HepG2 (cell line): Measurements from ENCODE around the gene PNKD. TPM values are rescaled to one million over a fixed set of nuclear protein-coding genes. Genes with fewer than 3 reads are reported as not detected.
A peak's percentile ranks its signal among the peaks of the same experiment; 100 is the strongest.

ENCODE experiments used
- AHDC1 ChIP-seq: sonication (generic); formaldehyde crosslinking; IDR thresholded peaks from 2 replicates; pipeline ENCODE4 v1.5.1; 2020; ENCODE audit warnings: mild to moderate bottlenecking, missing genetic modification reagents, borderline replicate concordance
- AHR ChIP-seq: IDR thresholded peaks from 2 replicates; pipeline ENCODE4 v1.6.1; 2018; ENCODE audit warnings: missing genetic modification reagents, missing compliant biosample characterization
- ARID2 ChIP-seq: sonication (generic); formaldehyde crosslinking; IDR thresholded peaks from 2 replicates; pipeline ENCODE4 v1.8.1; 2022; ENCODE audit warnings: mild to moderate bottlenecking, missing genetic modification reagents, borderline replicate concordance
- DNMT3B ChIP-seq: conservative IDR thresholded peaks from 2 replicates; pipeline ENCODE4 v1.6.1; 2016; ENCODE audit warnings: missing biosample characterization, control low read depth
- FOSL1 ChIP-seq: sonication (generic); formaldehyde crosslinking; IDR thresholded peaks from 2 replicates; pipeline ENCODE4 v1.9.0; 2021; ENCODE audit warnings: missing genetic modification reagents, borderline replicate concordance
- FOXK1 ChIP-seq: sonication (generic); formaldehyde crosslinking; IDR thresholded peaks from 2 replicates; pipeline ENCODE4 v1.4.0; 2020; ENCODE audit warnings: low read depth, missing genetic modification reagents, borderline replicate concordance
- KDM4B ChIP-seq: sonication (generic); formaldehyde crosslinking; IDR thresholded peaks from 2 replicates; pipeline ENCODE4 v1.4.0; 2020; ENCODE audit warnings: missing genetic modification reagents
- KLF16 ChIP-seq, 2 experiments: sonication (generic) in 1 of 2; formaldehyde crosslinking in 1 of 2; IDR thresholded peaks; 2 replicates each; pipeline versions ENCODE4 v1.6.1 to v1.8.0; 2016 to 2023; ENCODE audit warnings: missing genetic modification reagents in 2 of 2, missing compliant biosample characterization in 1 of 2
- NBN ChIP-seq: fragments of 450-650 bp; conservative IDR thresholded peaks from 2 replicates; pipeline ENCODE4 v1.6.1; 2017
- RARA ChIP-seq: IDR thresholded peaks from 2 replicates; pipeline ENCODE4 v1.6.1; 2016; ENCODE audit warnings: missing genetic modification reagents, missing compliant biosample characterization
- SMYD3 ChIP-seq: sonication (generic); formaldehyde crosslinking; IDR thresholded peaks from 2 replicates; pipeline ENCODE4 v1.8.1; 2023; ENCODE audit warnings: mild to moderate bottlenecking, missing genetic modification reagents
- ZBTB7B ChIP-seq: sonication (generic); formaldehyde crosslinking; IDR thresholded peaks from 2 replicates; pipeline ENCODE4 v1.4.0; 2020; ENCODE audit warnings: missing genetic modification reagents
- ZFX ChIP-seq: sonication (generic); formaldehyde crosslinking; IDR thresholded peaks from 2 replicates; pipeline ENCODE4 v1.4.0; 2020; ENCODE audit warnings: mild to moderate bottlenecking, low read depth, missing genetic modification reagents, moderate library complexity
- ZKSCAN5 ChIP-seq: sonication (generic); formaldehyde crosslinking; IDR thresholded peaks from 2 replicates; pipeline ENCODE4 v1.5.1; 2020; ENCODE audit warnings: mild to moderate bottlenecking, missing genetic modification reagents
- ZNF362 ChIP-seq: sonication (generic); formaldehyde crosslinking; IDR thresholded peaks from 2 replicates; pipeline ENCODE4 v1.4.0; 2020; ENCODE audit warnings: missing genetic modification reagents, mild to moderate bottlenecking, borderline replicate concordance
- ZNF589 ChIP-seq: sonication (generic); formaldehyde crosslinking; conservative IDR thresholded peaks from 2 replicates; pipeline ENCODE4 v1.8.0; 2022; ENCODE audit warnings: mild to moderate bottlenecking, moderate library complexity, missing genetic modification reagents
- ZNF687 ChIP-seq: sonication (generic); formaldehyde crosslinking; IDR thresholded peaks from 2 replicates; pipeline ENCODE4 v1.5.1; 2020; ENCODE audit warnings: mild to moderate bottlenecking, missing genetic modification reagents, moderate library complexity
- polyA plus RNA-seq, 8 experiments: library from polyadenylated mRNA; depleted of rRNA in 3 of 8; stranded (reverse) in 7 of 8; unstranded in 1 of 8; fragments of >200 nt; fragmentation: Illumina TruSeq in 4 of 8; extraction: Trizol in 4 of 8; gene quantifications; 2 replicates each; pipeline versions ENCODE4 v1.2.1 to v1.2.3, GENCODE V29; 2011 to 2016; ENCODE audit warnings: low read depth in 4 of 8, missing spikeins in 1 of 8, mixed read lengths in 1 of 8; ENCODE audit not compliant: insufficient read depth in 1 of 8
- total RNA-seq, 5 experiments: library from RNA; depleted of rRNA; stranded (reverse); fragments of >200 nt; fragmentation: Illumina TruSeq; extraction: Trizol; gene quantifications; 2 replicates each; pipeline ENCODE4 v1.2.3, GENCODE V29; 2016; ENCODE audit warnings: low read depth in 1 of 5

PNKD gene
- total and polyA plus RNA-seq, 2 of the 13 experiments (the other 11 are each of a cell fraction or from before 2014, with no cell fraction given) = 55.9 to 80.4 TPM

GRCh38 chr2:218387369-218388194 lies 117.3 kb downstream of the PNKD start (continued):
- peak; percentile 77 for TF ChIP-seq AHDC1 (CRISPR knock-in tag)
- peak; percentile 85 for TF ChIP-seq RARA
- no peak for TF ChIP-seq SMYD3 (CRISPR knock-in tag)
- no peak for TF ChIP-seq KDM4B (CRISPR knock-in tag)
- TF ChIP-seq ZNF589 (CRISPR knock-in tag) = peak; percentile 25; the same call in 1 of the 2 replicates
- TF ChIP-seq AHR (CRISPR knock-in tag) = no peak
- peak; percentile 7; the same call in 1 of the 2 replicates for TF ChIP-seq ZFX (CRISPR knock-in tag)
- TF ChIP-seq ZNF687 = peak; percentile 60
- TF ChIP-seq ZKSCAN5 (CRISPR knock-in tag) = no peak
- TF ChIP-seq ZBTB7B = peak; percentile 11; the same call in 1 of the 2 replicates
- TF ChIP-seq FOXK1 (CRISPR knock-in tag) = 0 out of 2 replicates have a peak, but pooled peaks have one; percentile 23
- TF ChIP-seq ZNF362 = peak; percentile 88; the same call in 1 of the 2 replicates
- no peak for TF ChIP-seq DNMT3B (CRISPR knock-in tag)
- TF ChIP-seq KLF16 (CRISPR knock-in tag; IDR thresholded peaks at IDR 0.05) = peak in 1 of 2 experiments; percentile 43; a peak in 1 of 4 replicates
- no peak for TF ChIP-seq FOSL1 (CRISPR knock-in tag)
- no peak for TF ChIP-seq NBN
- TF ChIP-seq ARID2 = no peak
